Transverse colon (tissue), 4 donors: Measurements from ENCODE around the gene AFG3L2. TPM values are rescaled to one million over a fixed set of nuclear protein-coding genes. Genes with fewer than 3 reads are reported as not detected.

Experiments used
- DNase-seq: peaks from one replicate; pipeline ENCODE4 v3.0.0-alpha.2; 2019
- H3K27ac ChIP-seq, 4 donors: fragments of 200-600 bp; sonication (generic); 2 replicates each; pipeline ENCODE4 v1.5.1; 2016 to 2018; ENCODE audit warnings: inconsistent platforms in 4 of 4
- H3K27me3 ChIP-seq: fragments of 200-600 bp; sonication (generic); 2 replicates; pipeline ENCODE4 v1.5.1; 2017; ENCODE audit warnings: inconsistent platforms
- H3K36me3 ChIP-seq, 4 donors: fragments of 200-600 bp; sonication (generic); 2 replicates each; pipeline ENCODE4 v1.5.1; 2017 to 2019; ENCODE audit warnings: inconsistent platforms in 4 of 4
- H3K4me1 ChIP-seq, 4 donors: fragments of 200-600 bp; sonication (generic); 2 replicates each; pipeline ENCODE4 v1.5.1; 2017 to 2020; ENCODE audit warnings: inconsistent platforms in 4 of 4
- H3K4me3 ChIP-seq, 4 donors: fragments of 200-600 bp; sonication (generic); 1 replicate in 1 of 4; 2 replicates in 3 of 4; pipeline versions ENCODE4 v1.5.1 to v1.6.1; 2017 to 2019; ENCODE audit warnings: inconsistent platforms in 4 of 4
- H3K9me3 ChIP-seq, 2 donors: fragments of 200-600 bp; sonication (generic); 2 replicates each; pipeline ENCODE4 v1.5.1; 2017 to 2019; ENCODE audit warnings: inconsistent platforms in 2 of 2
- CTCF ChIP-seq, 5 experiments: fragments of 200-600 bp in 3 of 5; fragments of 450-650 bp in 2 of 5; sonication (generic) in 3 of 5; IDR thresholded peaks; 1 replicate in 2 of 5; 2 replicates in 3 of 5; pipeline ENCODE4 v1.5.1; 2016 to 2017; ENCODE audit warnings: antibody characterized with exemption in 5 of 5, inconsistent platforms in 3 of 5, mild to moderate bottlenecking in 2 of 5, moderate library complexity in 1 of 5
- EP300 ChIP-seq: sonication (generic); formaldehyde crosslinking; IDR thresholded peaks from one replicate; pipeline ENCODE4 v1.6.1; 2017; ENCODE audit warnings: antibody characterized with exemption, low read depth
- POLR2A ChIP-seq: fragments of 450-650 bp; IDR thresholded peaks from one replicate; pipeline ENCODE4 v1.6.1; 2016; ENCODE audit warnings: antibody characterized with exemption, mild to moderate bottlenecking, moderate library complexity
- POLR2AphosphoS5 ChIP-seq, 3 donors: sonication (generic); formaldehyde crosslinking; IDR thresholded peaks; one replicate each; pipeline ENCODE4 v1.6.1; 2016; ENCODE audit warnings: antibody characterized with exemption in 3 of 3
- WGBS, 2 donors: methylation state at CpG; one replicate each; pipeline ENCODE4 v1.1.5; 2018; ENCODE audit warnings: low coverage in 1 of 2; 5-methylcytosine and 5-hydroxymethylcytosine counted together
- in situ Hi-C, 4 donors: fragments of 200-750 bp; cut with MboI; loops; one replicate each; pipeline versions ENCODE4 v1.15.0 to v1.15.1; 2017; ENCODE audit warnings: low sequenced_read_pairs in 3 of 4, low pct_ligation_motif_present in 1 of 4, low pct_unique_long_range_greater_than_20kb in 1 of 4
- intact Hi-C: fragments of 100-400 bp; cut with DNase I; formaldehyde crosslinking; loops from one replicate; pipeline ENCODE4 v1.15.1; 2023; ENCODE audit warnings: low total_unique reads
- total RNA-seq, 4 donors: library from RNA; depleted of rRNA; stranded (reverse); fragments of >200 nt; gene quantifications; one replicate each; pipeline ENCODE4 v1.1.0, GENCODE V29; 2016

Gene AFG3L2
- total RNA-seq, 4 donors from 2014 or later, result 74.1 to 95.6 (median 92.6) TPM

- H3K27ac ChIP-seq, result peak overlapping the region in 2 of 4 donors; percentile 25 to 29
These were observed 42.2 kb downstream of the AFG3L2 start for GRCh38 chr18:12334863-12335262.

GRCh38 chr18:12334366-12334808, 42.6 kb downstream of the AFG3L2 start:
- Histone ChIP-seq H3K27me3 (no peaks in the 10 kb centered on the region), H3K4me3 (no peak overlapping the region), H3K36me3 (peaks cover 0 to 33% (median 1%) of the 10 kb centered on the region in 4 donors), H3K27ac (peak overlapping the region in 3 of 4 donors; percentile 8 to 29 (median 25)), H3K4me1 (peaks cover 0 to 5% (median 0%) of the 10 kb centered on the region in 4 donors), H3K9me3 (no peaks in the 10 kb centered on the region)
- TF ChIP-seq POLR2A, result no peak
- TF ChIP-seq CTCF (IDR thresholded peaks at IDR 0.05), result no peak
- 67 to 70% methylated on average over 1 to 2 of the region's 2 CpGs for WGBS, 2 donors
- intact Hi-C loops, result no loop called here
- no peak for DNase-seq
- in situ Hi-C loops, result no loop called here

More at GRCh38 chr18:12334863-12335262, 42.2 kb downstream of the AFG3L2 start:
- no peak for TF ChIP-seq POLR2A
- TF ChIP-seq POLR2AphosphoS5 (IDR thresholded peaks at IDR 0.05), result no peak
- no peak for TF ChIP-seq EP300
- no peak for TF ChIP-seq CTCF (IDR thresholded peaks at IDR 0.05)
- 76 to 92% methylated on average over 2 of the region's 2 CpGs for WGBS, 2 donors
- no peaks in the 10 kb centered on the region for H3K27me3 ChIP-seq
- no peak overlapping the region for H3K4me3 ChIP-seq
- H3K36me3 ChIP-seq, result peaks cover 0 to 30% (median 0%) of the 10 kb centered on the region in 4 donors
- intact Hi-C loops, result no loop called here
- peaks cover 0 to 5% (median 0%) of the 10 kb centered on the region in 4 donors for H3K4me1 ChIP-seq
- in situ Hi-C loops, result no loop called here
- no peaks in the 10 kb centered on the region for H3K9me3 ChIP-seq
- no peak for DNase-seq

- peak overlapping the region in 2 of 4 donors; percentile 9 to 17 for H3K27ac ChIP-seq
- no peaks in the 10 kb centered on the region for H3K9me3 ChIP-seq
- no peak for TF ChIP-seq POLR2A
- TF ChIP-seq POLR2AphosphoS5 (IDR thresholded peaks at IDR 0.05), result no peak
- no peak for TF ChIP-seq CTCF (IDR thresholded peaks at IDR 0.05)
- no peak for TF ChIP-seq EP300
- WGBS, 2 donors, result 85 to 87% methylated on average over 6 to 10 of the region's 10 CpGs
- H3K4me1 ChIP-seq, result peaks cover 0 to 5% (median 0%) of the 10 kb centered on the region in 4 donors
- H3K36me3 ChIP-seq, result peaks cover 0 to 31% (median 3%) of the 10 kb centered on the region in 4 donors
- H3K4me3 ChIP-seq, result no peak overlapping the region
- intact Hi-C loops, result no loop called here
- no peaks in the 10 kb centered on the region for H3K27me3 ChIP-seq
- in situ Hi-C loops, result no loop called here
- no peak for DNase-seq
These were observed 43.3 kb downstream of the AFG3L2 start for GRCh38 chr18:12333506-12334290.

GRCh38 chr18:12330766-12331165, 46.3 kb downstream of the AFG3L2 start:
- H3K36me3 ChIP-seq, result peaks cover 0 to 19% (median 8%) of the 10 kb centered on the region in 4 donors

More at GRCh38 chr18:12330766-12331165, 46.3 kb downstream of the AFG3L2 start:
- no peak for DNase-seq
- intact Hi-C loops, result no loop called here
- Histone ChIP-seq H3K9me3 (no peaks in the 10 kb centered on the region), H3K4me3 (no peak overlapping the region), H3K27me3 (no peaks in the 10 kb centered on the region), H3K27ac (no peak overlapping the region), H3K4me1 (peaks cover 0 to 5% (median 0%) of the 10 kb centered on the region in 4 donors)
- TF ChIP-seq POLR2AphosphoS5 (IDR thresholded peaks at IDR 0.05), result no peak
- TF ChIP-seq POLR2A, result no peak
- TF ChIP-seq CTCF (IDR thresholded peaks at IDR 0.05), result no peak
- TF ChIP-seq EP300, result no peak
- in situ Hi-C loops, result no loop called here
- WGBS, 2 donors, result 85% methylated on average over 4 of the region's 4 CpGs; no CpG with 5 or more reads in 1 of the 2 donors
